HG03565 (cell line): ENCODE data around the gene CLCN4.

ENCODE experiments used
- ATAC-seq: cut with Tn5 transposase; IDR thresholded peaks from one replicate; pipeline ENCODE4 v1.9.1; 2021; ENCODE audit warnings: mild to moderate bottlenecking, moderate library complexity; ENCODE audit not compliant: unreplicated experiment

Gene CLCN4

DNA sequence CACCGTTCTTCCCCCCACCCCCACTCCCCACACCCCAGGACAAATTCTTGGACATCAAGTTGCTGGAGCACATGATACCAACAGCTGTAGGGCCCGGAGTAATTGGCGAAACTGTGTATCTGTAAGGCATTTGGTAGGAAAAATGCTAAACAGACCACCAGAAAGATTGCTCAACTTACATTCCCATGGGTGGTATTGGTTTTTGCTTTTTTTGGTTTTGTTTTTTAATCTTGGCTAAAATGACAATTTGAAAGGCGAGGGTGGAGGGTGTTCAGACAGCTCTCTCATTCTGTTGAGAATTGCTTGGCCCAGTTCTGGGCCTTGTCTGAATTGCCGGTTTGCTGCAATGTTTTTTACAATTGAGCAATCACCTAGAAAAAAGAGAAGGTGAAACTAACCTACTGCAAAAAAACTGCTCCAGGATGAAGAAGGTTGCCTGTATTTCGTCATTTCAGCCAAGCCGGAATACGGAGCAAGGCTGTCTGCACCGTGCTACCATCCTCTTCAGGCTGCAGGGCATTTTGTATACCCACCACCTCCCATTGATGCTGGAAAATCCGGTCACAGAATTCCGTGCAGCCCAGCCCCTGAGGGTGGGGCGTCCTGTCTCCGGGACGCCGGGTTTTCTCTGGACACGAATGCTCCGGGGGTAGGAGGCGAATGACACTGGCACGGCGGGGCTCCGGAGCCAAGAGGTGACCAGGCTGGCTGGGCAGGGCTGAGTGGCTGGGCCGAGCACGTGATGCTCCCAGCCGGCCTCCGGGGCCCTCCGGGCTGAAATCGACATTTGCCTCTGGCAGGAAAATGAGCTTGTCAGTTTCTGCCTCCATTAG is at the start of gene CLCN4:
Gene CLCN4 (plus strand): TSS at position 777 of the 833 bp plus-strand sequence. CDS start 28,058 bp downstream, outside the sequence.
- peak; percentile 58 for ATAC-seq

DNA sequence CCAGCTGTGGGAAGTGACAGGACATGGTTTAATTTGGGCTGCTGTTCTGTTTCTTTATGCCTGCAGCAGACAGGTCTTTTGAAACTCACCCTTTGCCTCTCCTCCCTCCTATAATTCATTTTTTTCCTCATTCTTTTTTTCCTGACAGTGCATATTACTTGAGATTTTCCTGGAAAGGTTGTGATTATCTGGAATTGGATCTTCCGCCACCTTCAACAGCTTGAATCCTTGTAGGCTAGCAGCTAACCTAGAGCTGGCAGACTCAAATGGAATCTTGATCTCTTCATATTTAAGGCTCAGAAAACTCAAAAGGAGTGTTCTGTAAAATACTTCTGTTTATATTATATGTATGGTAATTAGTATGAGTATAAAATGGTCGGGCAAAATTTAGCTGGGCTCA is 49.3 kb upstream of the CLCN4 start:
- no peak for ATAC-seq

- no peak for ATAC-seq
Observed at GRCh38 chrX:10108288-10108687, 48.5 kb upstream of the CLCN4 start.

- no peak for ATAC-seq
Observed at GRCh38 chrX:10109695-10110094, 47.1 kb upstream of the CLCN4 start.

DNA sequence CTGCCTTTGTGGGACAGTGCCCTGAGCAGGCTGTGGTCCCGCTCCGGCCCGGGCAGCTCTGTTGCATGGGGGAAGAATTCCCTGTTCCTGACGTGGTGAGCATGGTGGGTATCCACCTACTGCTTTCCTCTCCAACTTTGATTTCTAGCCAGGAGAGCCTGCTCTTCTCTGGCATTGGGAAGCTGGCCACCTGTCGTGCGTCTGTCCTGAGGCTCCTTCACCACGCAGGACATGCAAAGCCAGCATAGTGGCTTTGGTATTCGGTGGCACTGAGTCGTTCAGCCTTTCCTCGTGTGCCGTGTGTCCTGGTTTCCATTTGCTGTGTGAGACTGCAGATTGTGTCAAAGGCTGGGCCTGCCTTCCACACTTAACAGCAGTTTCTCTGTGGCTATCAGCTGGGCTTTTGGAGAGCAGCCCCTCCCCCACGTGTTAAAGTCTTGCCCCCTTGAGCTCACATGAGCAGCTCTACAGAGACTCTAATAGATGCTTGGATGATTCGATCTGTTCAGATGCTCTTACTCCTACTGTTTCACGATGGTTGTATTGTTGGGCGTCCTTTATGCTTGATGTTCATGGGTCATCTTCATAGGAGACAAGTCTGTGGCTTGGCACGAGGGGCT is 46.3 kb upstream of the CLCN4 start:
- no peak for ATAC-seq

- ATAC-seq = peak; percentile 31
Observed at GRCh38 chrX:10110984-10111363, 45.8 kb upstream of the CLCN4 start.

GRCh38 chrX:10111364-10112148 is 45.2 kb upstream of the CLCN4 start:
- peak; percentile 35 for ATAC-seq

- ATAC-seq = peak; percentile 36
Observed at GRCh38 chrX:10112510-10112909, 44.3 kb upstream of the CLCN4 start.

GRCh38 chrX:10115082-10115481 is 41.7 kb upstream of the CLCN4 start:
- ATAC-seq = no peak

DNA sequence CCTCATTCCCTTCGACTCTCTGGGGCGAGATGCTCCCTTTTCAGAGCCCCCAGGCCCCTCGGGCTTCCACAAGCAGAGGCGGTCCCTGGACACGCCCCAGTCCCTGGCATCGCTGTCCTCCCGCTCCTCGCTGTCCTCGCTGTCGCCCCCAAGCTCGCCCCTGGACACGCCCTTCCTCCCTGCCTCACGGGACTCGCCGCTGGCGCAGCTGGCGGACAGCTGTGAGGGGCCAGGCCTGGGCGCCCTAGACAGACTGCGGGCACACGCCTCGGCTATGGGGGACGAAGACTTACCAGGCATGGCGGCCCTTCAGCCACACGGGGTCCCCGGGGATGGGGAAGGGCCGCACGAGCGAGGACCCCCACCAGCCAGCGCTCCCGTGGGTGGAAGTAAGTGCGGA is 39.5 kb upstream of the CLCN4 start:
- no peak for ATAC-seq

DNA sequence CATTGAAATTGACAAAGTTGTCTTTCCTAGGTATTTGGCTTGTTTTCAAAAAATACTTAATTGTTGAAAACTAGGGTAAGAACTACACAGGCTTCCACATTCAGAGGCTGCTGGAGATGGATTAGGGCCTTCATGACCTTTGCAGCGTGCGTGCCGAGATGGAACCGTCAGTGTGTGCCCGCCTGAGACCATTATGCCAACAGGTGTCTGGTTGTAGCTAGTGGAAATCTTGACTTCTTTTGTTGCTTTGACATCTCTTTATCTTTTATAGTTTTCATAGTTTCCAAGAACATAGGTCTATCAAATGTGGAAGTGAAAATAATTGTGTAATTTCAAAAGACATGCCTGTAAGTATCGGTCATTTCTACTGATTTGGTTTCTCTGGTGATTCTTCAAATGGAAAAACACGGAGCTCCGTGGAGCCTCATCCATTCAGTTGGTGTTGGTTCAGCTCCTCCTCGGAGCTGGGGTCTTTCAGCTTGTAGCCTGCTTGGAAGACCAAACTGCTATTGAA is 38.9 kb upstream of the CLCN4 start:
- no peak for ATAC-seq

- ATAC-seq = no peak
Observed at GRCh38 chrX:10118530-10118929, 38.2 kb upstream of the CLCN4 start.

DNA sequence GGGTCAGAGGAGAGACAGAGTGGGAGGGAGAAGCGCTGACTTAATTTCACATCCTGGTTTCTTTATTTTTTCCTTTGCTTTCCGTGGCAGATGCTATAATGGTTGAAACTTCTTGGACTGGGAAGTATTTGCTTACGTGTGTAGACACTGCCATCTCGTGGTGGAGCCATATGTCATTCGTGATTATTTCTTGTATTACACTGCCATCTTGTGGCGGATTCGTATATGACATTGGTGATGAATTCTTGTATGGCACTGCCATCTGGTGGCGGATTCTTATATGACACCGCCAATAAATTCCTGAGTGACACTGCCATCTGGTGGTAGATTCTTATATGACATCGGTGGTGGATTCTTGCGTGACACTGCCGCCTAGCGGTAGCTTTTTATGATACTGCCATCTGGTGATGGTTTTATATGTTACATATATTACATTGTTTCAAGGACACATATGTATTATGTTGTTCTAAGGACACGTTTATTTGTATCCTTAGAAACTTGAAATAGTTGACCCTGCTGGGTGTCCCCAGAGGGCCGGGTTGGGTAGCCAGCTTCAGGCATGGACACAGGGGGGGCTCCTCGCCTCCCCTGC is 37.3 kb upstream of the CLCN4 start:
- peak; percentile 41 for ATAC-seq

GRCh38 chrX:10120331-10120730 is 36.4 kb upstream of the CLCN4 start:
- ATAC-seq = no peak

GRCh38 chrX:10120828-10121227 is 35.9 kb upstream of the CLCN4 start:
- no peak for ATAC-seq

DNA sequence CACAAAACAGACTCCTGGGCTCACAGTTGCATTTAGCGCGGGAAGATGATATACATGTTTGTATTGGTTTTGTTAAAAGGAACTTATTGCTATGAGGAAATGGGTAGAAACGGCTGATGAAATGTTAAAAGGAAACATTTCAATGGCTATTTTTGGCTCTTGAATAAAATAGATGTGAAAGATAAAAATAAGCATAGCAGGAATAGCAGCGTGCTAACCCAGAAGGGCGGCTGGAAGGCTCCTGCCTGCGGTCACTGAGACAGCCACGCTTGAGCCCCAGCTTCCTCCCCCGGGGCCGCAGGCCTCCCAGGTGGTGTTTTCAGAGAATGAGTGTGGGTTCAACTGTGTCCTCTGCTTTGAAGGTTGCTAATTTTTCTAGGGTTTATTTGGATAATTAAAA is 35.0 kb upstream of the CLCN4 start:
- ATAC-seq = peak; percentile 84

DNA sequence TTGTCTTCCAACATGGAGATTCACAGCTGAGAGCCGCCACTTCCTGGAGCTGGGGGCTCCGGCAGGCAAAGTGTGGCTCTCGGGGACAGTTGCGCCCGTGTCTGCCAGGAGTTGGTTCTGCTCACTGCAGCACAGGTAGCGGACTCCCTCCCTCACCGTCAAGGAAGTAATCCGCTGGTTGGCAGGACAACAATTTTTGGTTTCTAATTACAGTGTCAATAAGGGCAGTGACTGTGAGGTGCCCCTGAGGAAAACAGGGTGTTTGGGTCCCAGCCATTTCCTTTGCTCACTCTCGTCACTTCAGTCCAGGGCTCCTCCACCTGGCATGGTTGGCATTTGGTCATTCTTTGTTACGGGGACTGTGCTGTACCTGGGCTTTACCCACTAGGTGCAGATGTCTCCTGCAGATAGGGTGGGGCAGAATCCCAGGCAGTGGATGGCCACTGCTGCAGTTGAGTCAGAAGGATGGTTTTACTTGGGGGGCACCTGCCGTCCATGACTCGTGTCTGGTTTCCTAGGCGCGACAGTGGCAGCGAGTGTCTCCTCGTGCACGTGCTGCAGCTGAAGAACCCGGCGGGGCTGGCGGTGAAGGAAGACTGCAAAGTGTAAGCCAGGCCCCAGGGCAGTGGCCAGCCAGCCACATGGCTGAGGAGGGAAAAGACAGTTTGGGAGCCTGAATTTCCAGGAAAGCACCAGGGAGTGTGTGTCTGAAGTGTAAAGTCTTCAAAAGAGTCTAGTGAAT is 32.1 kb upstream of the CLCN4 start:
- no peak for ATAC-seq

- ATAC-seq = no peak
Observed at GRCh38 chrX:10125248-10125615, 31.5 kb upstream of the CLCN4 start.

GRCh38 chrX:10126044-10126443 is 30.7 kb upstream of the CLCN4 start:
- ATAC-seq = no peak

- ATAC-seq = no peak
Observed at GRCh38 chrX:10126834-10127233, 29.9 kb upstream of the CLCN4 start.
